A549 (cell line): Measurements from ENCODE around the gene SSH2.

Source experiments
- POLR2A ChIP-seq: IDR thresholded peaks from 2 replicates; pipeline ENCODE4 v1.6.1; 2012; ENCODE audit warnings: mild to moderate bottlenecking, low read length
- RAD21 ChIP-seq, 2 experiments: fragments of >200 bp in 1 of 2; sonication (Bioruptor Twin) in 1 of 2; formaldehyde crosslinking in 1 of 2; IDR thresholded peaks in 1 of 2; conservative IDR thresholded peaks in 1 of 2; 2 replicates in 1 of 2; 3 replicates in 1 of 2; pipeline ENCODE4 v1.6.1; 2012 to 2018; ENCODE audit warnings: inconsistent platforms in 1 of 2
- RCOR1 ChIP-seq: fragments of 150-350 bp; IDR thresholded peaks from 2 replicates; pipeline ENCODE4 v1.6.1; 2014; ENCODE audit warnings: antibody characterized with exemption, low read length, low read depth
- TF ChIP-seq, protein P1 (sequence below): fragments of 200-600 bp; sonication (generic); IDR thresholded peaks from 2 replicates; pipeline ENCODE4 v1.6.1; 2016; ENCODE audit warnings: antibody characterized with exemption, mild to moderate bottlenecking, moderate library complexity
- TF ChIP-seq, protein P2 (sequence below): fragments of >200 bp; sonication (Bioruptor Twin); formaldehyde crosslinking; IDR thresholded peaks from 3 replicates; pipeline ENCODE4 v1.5.1; 2016

DNA sequence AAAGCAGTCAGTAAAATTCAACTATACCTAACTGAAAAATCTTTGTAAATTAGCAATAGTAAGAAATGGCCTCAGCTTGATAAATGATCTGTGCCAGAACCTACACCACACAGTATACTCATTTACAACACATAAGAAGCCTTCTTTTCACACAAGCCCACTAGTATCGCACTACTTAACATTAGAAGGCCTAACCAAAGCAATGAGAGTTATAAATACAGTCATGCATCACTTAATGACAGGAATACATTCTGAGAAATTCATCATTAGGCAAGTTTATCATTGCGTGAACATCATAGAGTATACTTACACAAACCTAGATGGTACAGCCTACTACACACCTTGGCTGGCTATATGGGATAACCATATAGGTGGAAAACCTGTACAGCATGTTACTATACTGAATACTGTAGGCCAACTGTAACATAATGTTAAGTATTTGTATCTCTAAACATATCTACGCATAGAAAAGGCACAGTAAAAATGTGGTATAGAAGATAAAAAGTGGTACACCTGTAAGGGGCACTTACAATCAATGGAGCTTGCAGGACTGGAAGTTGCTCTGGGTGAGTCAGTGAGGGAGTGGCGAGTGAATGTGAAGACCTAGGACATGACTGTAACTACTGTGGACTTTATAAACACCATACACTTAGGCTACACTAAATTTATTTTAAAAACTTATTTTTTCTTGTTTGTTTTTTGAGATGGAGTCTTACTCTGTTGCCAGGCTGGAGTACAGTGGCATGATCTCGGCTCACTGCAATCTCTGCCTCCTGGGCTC lies 180.8 kb downstream of the SSH2 start:
- no peak for TF ChIP-seq RAD21 (conservative IDR thresholded peaks at IDR 0.05 in 1 of 2, IDR thresholded peaks at IDR 0.05 in 1 of 2)
- TF ChIP-seq, protein P1, sequence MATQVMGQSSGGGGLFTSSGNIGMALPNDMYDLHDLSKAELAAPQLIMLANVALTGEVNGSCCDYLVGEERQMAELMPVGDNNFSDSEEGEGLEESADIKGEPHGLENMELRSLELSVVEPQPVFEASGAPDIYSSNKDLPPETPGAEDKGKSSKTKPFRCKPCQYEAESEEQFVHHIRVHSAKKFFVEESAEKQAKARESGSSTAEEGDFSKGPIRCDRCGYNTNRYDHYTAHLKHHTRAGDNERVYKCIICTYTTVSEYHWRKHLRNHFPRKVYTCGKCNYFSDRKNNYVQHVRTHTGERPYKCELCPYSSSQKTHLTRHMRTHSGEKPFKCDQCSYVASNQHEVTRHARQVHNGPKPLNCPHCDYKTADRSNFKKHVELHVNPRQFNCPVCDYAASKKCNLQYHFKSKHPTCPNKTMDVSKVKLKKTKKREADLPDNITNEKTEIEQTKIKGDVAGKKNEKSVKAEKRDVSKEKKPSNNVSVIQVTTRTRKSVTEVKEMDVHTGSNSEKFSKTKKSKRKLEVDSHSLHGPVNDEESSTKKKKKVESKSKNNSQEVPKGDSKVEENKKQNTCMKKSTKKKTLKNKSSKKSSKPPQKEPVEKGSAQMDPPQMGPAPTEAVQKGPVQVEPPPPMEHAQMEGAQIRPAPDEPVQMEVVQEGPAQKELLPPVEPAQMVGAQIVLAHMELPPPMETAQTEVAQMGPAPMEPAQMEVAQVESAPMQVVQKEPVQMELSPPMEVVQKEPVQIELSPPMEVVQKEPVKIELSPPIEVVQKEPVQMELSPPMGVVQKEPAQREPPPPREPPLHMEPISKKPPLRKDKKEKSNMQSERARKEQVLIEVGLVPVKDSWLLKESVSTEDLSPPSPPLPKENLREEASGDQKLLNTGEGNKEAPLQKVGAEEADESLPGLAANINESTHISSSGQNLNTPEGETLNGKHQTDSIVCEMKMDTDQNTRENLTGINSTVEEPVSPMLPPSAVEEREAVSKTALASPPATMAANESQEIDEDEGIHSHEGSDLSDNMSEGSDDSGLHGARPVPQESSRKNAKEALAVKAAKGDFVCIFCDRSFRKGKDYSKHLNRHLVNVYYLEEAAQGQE, result no peak
- no peak for TF ChIP-seq POLR2A
- TF ChIP-seq, protein P2, sequence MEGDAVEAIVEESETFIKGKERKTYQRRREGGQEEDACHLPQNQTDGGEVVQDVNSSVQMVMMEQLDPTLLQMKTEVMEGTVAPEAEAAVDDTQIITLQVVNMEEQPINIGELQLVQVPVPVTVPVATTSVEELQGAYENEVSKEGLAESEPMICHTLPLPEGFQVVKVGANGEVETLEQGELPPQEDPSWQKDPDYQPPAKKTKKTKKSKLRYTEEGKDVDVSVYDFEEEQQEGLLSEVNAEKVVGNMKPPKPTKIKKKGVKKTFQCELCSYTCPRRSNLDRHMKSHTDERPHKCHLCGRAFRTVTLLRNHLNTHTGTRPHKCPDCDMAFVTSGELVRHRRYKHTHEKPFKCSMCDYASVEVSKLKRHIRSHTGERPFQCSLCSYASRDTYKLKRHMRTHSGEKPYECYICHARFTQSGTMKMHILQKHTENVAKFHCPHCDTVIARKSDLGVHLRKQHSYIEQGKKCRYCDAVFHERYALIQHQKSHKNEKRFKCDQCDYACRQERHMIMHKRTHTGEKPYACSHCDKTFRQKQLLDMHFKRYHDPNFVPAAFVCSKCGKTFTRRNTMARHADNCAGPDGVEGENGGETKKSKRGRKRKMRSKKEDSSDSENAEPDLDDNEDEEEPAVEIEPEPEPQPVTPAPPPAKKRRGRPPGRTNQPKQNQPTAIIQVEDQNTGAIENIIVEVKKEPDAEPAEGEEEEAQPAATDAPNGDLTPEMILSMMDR, result no peak
- no peak for TF ChIP-seq RCOR1
